Measurements from ENCODE around the gene MAFB. TPM values are rescaled to one million over a fixed set of nuclear protein-coding genes. Genes with fewer than 3 reads are reported as not detected.

MAFB gene
- total RNA-seq, 1 donor from 2014 or later: 4.6 TPM

- no peak for DNase-seq
- no peak for TF ChIP-seq CTCF (IDR thresholded peaks at IDR 0.05; ENCODE audit: partially characterized antibody, unreplicated experiment)
- Mint-ChIP-seq H3K36me3 (ENCODE audit: unreplicated experiment) (no peaks in the 10 kb centered on the region), H3K4me1 (ENCODE audit: low read depth, unreplicated experiment) (peaks cover 12% of the 10 kb centered on the region), H3K27me3 (ENCODE audit: unreplicated experiment) (peaks cover 5% of the 10 kb centered on the region), H3K27ac (ENCODE audit: unreplicated experiment) (no peak overlapping the region), H3K4me3 (ENCODE audit: unreplicated experiment) (no peak overlapping the region), H3K9me3 (ENCODE audit: unreplicated experiment) (peaks cover 3% of the 10 kb centered on the region)
Measured at GRCh38 chr20:40655451-40655850, 33.6 kb downstream of the MAFB start.

- Mint-ChIP-seq H3K4me3 (ENCODE audit: unreplicated experiment) (no peak overlapping the region), H3K27me3 (ENCODE audit: unreplicated experiment) (peaks cover 5% of the 10 kb centered on the region), H3K27ac (ENCODE audit: unreplicated experiment) (no peak overlapping the region), H3K36me3 (ENCODE audit: unreplicated experiment) (no peaks in the 10 kb centered on the region), H3K9me3 (ENCODE audit: unreplicated experiment) (peaks cover 3% of the 10 kb centered on the region), H3K4me1 (ENCODE audit: low read depth, unreplicated experiment) (peaks cover 12% of the 10 kb centered on the region)
- no peak for TF ChIP-seq CTCF (IDR thresholded peaks at IDR 0.05; ENCODE audit: partially characterized antibody, unreplicated experiment)
- DNase-seq: no peak
Measured at GRCh38 chr20:40654876-40655275, 34.2 kb downstream of the MAFB start.

GRCh38 chr20:40652441-40652987 is 36.5 kb downstream of the MAFB start:
- no peak overlapping the region for H3K27ac Mint-ChIP-seq (ENCODE audit: unreplicated experiment)
- DNase-seq: no peak
- no peak for TF ChIP-seq CTCF (IDR thresholded peaks at IDR 0.05; ENCODE audit: partially characterized antibody, unreplicated experiment)
- peaks cover 2% of the 10 kb centered on the region for H3K27me3 Mint-ChIP-seq (ENCODE audit: unreplicated experiment)
- H3K36me3 Mint-ChIP-seq (ENCODE audit: unreplicated experiment): no peaks in the 10 kb centered on the region
- no peaks in the 10 kb centered on the region for H3K4me1 Mint-ChIP-seq (ENCODE audit: low read depth, unreplicated experiment)
- peaks cover 1% of the 10 kb centered on the region for H3K9me3 Mint-ChIP-seq (ENCODE audit: unreplicated experiment)
- no peak overlapping the region for H3K4me3 Mint-ChIP-seq (ENCODE audit: unreplicated experiment)

- Mint-ChIP-seq H3K36me3 (ENCODE audit: unreplicated experiment) (no peaks in the 10 kb centered on the region), H3K4me1 (ENCODE audit: low read depth, unreplicated experiment) (no peaks in the 10 kb centered on the region), H3K27ac (ENCODE audit: unreplicated experiment) (no peak overlapping the region), H3K9me3 (ENCODE audit: unreplicated experiment) (peaks cover 4% of the 10 kb centered on the region), H3K27me3 (ENCODE audit: unreplicated experiment) (peaks cover 2% of the 10 kb centered on the region), H3K4me3 (ENCODE audit: unreplicated experiment) (no peak overlapping the region)
- no peak for TF ChIP-seq CTCF (IDR thresholded peaks at IDR 0.05; ENCODE audit: partially characterized antibody, unreplicated experiment)
- no peak for DNase-seq
Measured at GRCh38 chr20:40651151-40651550, 37.9 kb downstream of the MAFB start.

- Mint-ChIP-seq H3K9me3 (ENCODE audit: unreplicated experiment) (peaks cover 3% of the 10 kb centered on the region), H3K4me1 (ENCODE audit: low read depth, unreplicated experiment) (no peaks in the 10 kb centered on the region), H3K36me3 (ENCODE audit: unreplicated experiment) (no peaks in the 10 kb centered on the region), H3K27ac (ENCODE audit: unreplicated experiment) (no peak overlapping the region), H3K27me3 (ENCODE audit: unreplicated experiment) (peaks cover 2% of the 10 kb centered on the region), H3K4me3 (ENCODE audit: unreplicated experiment) (no peak overlapping the region)
- no peak for TF ChIP-seq CTCF (IDR thresholded peaks at IDR 0.05; ENCODE audit: partially characterized antibody, unreplicated experiment)
- no peak for DNase-seq
Measured at GRCh38 chr20:40650707-40651106, 38.3 kb downstream of the MAFB start.

Measured in glutamatergic neuron (in vitro differentiated cells).